ENCODE measurements around the gene RAB32.

RAB32 gene

DNA sequence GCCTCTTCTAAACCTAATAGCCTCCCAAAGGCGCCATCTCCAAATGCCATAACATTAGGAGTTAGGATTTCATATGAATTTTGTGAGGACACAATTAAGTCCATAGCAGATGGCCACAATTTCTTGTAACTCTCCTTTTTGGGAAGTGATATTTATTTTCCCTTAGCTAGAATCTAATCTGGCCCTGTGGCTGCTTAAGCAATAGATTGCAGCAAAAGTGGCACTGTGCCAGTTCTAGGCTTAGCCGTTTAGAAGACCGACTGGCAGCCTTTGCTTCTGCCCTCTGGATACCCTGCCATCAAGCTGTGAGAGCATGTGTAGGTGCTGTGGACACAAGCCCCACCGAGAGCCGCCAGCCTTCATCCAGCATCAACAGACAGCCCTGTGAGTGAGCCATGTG lies 39.2 kb downstream of the RAB32 start:
- DNase-seq (ENCODE audit: low read depth in 2 of 2): no peak

DNA sequence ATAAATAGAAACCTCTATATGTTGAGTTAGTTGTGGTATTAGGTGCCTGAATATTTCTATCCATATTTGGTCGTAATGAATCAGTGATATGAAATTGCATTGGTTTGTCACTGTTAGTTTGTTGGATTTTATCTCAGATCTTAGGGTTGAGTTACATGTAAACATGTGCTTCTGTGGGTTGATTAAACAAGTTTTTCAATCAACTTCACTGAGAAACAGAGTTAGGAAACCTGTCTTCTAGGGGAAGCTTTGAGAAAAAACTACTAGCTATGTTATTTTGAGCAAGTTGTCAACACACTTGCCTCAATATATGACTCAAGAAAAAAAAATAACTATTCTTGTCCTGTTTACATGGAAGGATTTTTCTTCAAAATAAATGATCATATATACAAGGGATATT lies 40.3 kb downstream of the RAB32 start:
- no peak for DNase-seq (ENCODE audit: low read depth in 2 of 2)

DNA sequence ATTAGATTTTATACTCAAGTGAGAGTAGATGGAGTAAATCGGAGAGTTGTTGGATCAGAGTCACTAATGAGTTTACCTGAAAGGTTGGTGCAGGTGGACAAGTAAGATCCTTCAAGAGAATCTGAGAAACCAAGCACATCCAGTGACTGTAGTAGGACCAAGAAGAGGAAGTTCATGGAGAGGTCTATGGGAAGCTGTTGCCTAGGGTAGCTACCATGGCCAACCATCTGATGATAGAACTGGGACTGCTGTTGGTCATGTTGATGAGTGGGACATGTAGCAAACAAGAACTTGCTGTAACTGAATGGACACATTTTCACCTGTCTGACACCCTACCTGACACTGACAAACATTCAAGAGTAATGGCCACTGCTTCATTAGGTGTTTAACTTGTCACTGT lies 43.8 kb downstream of the RAB32 start:
- DNase-seq (ENCODE audit: low read depth in 2 of 2): no peak

DNA sequence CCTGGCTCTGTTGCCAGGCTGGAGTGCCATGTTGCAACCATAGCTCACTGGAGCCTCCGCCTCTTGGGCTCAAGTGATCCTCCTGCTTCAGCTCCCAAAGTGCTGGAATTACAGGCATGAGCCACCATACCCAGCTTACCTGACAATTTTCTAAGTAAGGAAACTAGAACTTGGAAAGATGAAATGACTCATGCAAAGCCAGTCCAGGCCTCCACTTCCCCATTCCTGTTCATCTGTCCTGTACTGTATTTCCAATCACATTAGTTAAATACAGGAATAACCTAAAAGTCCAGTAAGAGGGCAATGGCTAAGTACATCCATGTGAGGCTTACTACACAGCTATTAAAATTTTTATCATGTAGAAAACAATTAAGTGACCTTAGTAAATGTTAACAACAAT lies 46.9 kb downstream of the RAB32 start:
- no peak for DNase-seq (ENCODE audit: low read depth in 2 of 2)

DNA sequence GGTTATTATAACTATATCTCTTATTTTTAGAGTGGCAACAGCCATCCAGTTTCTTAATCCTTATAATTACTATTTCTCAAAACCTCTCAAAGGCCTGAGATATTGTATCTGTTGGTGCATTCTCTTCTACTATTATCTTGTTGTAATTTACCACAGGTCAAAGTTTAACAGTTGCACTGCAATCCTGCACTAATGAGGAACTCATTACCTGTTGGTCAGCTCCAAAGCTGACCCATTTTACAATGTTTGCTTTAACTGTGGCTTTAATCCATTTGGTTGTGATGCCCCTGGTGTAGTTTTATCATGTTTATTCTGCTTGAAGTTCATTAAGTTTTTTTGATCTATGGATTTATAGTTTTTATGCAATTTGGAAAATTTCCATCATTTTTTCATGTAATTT lies 48.8 kb downstream of the RAB32 start:
- no peak for DNase-seq (ENCODE audit: low read depth in 2 of 2)

DNA sequence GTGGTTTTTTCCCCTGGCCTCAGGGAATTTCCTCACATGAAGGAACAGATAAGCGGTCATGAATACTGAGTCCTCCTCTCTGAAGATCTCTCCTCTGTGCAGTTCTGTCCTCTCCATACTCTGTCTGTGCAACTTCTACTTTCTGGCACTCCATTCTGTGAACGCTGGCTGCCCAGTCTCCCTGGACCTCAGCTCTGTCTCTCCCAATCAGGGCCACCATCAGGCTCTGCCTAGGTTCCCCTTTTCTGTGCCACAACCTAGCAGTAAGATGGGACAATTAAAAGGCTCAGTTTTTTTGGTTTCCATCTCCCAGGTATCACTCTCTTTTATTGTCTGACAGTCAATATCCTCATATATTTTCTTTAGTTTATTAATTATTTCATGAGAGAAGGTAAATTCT lies 50.4 kb downstream of the RAB32 start:
- no peak for DNase-seq (ENCODE audit: low read depth in 2 of 2)

DNA sequence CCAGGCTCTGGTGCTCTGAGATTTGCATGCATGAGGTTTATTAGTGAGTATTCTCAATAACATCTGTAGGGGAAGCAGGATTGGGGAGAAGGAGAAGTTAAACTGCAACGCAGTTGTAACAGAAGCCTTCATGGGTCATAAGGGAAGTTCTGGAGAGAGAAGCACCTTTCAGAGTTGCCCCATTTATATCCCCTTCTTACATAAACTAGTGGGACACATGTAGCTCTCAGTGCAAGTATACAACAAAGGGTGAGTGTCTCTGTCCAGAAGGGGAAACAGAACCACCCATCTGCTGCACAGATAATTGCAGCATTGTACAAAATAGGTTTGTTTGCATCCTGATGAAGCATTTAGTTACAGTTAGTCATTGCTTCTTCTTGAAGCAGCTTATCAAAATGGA lies 50.9 kb downstream of the RAB32 start:
- no peak for DNase-seq (ENCODE audit: low read depth in 2 of 2)

DNA sequence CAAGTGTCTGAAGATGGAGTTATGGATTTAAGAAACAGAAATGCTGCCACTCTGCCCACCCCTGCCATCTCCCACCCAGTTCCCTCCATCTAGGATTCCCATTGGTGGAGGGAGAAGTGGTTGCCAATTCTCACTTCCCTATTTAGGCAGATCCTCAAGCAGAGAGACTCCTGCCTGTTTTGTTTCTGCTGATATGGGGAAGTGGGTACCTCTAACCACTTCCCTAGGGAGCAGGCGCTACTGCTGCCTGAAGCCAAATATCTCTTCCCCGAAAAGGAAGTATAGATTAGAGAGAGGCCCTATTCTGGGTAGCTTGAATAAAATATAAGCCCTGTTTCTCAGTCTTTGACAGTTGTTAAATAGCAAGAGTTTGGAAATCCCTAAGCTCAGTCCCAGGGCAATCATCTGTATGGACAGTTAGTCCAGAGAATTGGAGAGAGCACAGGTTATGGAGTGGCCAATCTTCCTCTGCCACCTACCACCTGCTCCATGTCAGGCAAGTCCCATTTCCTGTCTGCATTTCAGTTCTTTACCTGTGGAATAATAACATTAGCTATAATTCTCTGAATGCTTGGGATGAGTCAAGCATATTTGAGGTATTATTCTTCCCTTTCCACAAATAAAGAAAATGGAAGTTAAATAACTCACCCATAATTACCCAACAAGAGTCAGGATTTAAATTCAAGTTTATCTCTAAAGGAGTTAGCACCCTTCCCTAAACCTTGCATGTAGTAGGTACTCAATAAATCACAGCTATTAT lies 52.5 kb downstream of the RAB32 start:
- no peak for DNase-seq (ENCODE audit: low read depth in 2 of 2)

DNA sequence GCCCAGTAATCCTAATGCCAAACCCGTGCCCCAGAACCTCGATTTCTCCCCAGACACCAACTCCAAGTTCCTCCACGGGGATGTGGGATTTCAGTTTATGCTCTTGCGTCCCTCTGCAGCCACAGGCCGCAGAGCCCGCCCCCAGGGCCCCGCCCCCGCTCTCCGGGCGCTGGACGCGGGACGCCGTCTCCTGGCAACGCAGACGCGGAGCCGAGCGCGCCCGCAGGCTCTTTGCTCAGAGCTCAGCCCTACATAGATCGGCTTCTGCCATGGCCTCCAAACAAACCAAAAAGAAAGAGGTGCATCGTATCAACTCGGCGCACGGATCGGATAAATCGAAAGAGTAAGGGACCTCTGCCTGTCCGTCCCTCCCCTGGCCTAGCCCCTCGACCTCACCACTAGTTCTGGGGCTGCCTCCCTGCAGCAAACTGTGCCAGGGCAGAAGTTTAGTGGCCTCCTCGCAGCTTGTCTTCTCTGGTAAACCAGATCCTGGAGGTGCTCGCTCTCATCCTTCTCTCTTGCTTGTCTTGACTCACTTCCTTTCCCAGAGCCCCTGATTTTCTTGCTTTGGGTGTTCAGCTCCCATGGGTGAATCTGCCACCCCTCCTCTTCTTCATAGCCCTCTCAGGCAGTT lies 55.3 kb downstream of the RAB32 start, which contains the start of gene ADGB:
Gene ADGB, plus strand, starts transcription at position 201 of the 634 bp plus-strand sequence. Its CDS starts 69 bp downstream, at position 270.
- DNase-seq (ENCODE audit: low read depth in 2 of 2): no peak

DNA sequence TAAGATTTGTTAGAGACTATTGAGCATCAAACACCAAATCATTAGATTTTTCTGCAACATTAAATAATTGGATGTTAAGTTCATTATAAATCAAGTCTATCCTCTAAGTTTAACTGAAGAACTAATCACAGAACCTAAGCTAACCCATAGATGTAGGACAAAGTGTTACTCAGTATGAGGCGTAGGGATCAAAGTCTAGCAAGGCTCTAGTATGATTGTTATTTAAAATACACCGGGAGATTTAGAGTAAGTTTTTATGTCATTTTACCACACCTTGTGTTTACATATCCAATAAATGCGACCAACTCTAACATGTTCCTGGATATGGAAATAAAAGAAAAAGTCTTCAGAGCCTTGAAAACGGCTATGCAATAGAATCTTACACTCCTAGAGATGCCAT lies 57.7 kb downstream of the RAB32 start:
- no peak for DNase-seq (ENCODE audit: low read depth in 2 of 2)

DNA sequence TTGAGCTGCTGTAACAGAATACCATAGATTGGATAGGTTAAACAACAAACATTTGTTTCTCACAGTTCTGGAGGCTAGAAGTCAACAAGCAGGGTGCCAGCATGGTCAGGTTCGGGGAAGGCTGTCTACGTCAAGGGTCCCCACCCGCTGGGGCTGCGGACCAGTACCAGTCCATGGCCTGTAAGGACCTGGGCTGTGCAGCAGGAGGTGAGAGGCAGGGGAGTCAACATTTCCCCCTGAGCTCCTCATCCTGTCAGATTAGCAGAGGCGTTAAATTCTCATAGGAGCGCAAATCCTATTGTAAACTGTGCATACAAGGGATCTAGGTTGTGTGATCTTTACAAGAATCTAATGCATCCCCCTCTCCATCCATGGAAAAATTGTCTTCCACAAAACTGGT lies 58.9 kb downstream of the RAB32 start:
- DNase-seq (ENCODE audit: low read depth in 2 of 2): no peak
